Skin of body (tissue), 2 donors: ENCODE results near the gene CDC42EP3. TPM values are rescaled to one million over a fixed set of nuclear protein-coding genes. Genes with fewer than 3 reads are reported as not detected.

ENCODE experiments used
- DNase-seq: peaks from one replicate; lab custom pipeline; 2025; lab: John Stamatoyannopoulos, UW
- total RNA-seq: library from RNA; depleted of rRNA; stranded (reverse); fragments of >200 nt; gene quantifications from one replicate; pipeline ENCODE4 v1.2.3, GENCODE V29; 2014

Gene CDC42EP3
- 12.2 TPM for total RNA-seq

GRCh38 chr2:37671009-37671815, at the start of gene CDC42EP3:
CDC42EP3 (minus strand) TSS chr2:37671642; CDS start chr2:37646587, 25,055 bp downstream.
- DNase-seq: no peak

- DNase-seq: peak; percentile 92
Observed at GRCh38 chr2:37721201-37721560, 49.7 kb upstream of the CDC42EP3 start.

DNA sequence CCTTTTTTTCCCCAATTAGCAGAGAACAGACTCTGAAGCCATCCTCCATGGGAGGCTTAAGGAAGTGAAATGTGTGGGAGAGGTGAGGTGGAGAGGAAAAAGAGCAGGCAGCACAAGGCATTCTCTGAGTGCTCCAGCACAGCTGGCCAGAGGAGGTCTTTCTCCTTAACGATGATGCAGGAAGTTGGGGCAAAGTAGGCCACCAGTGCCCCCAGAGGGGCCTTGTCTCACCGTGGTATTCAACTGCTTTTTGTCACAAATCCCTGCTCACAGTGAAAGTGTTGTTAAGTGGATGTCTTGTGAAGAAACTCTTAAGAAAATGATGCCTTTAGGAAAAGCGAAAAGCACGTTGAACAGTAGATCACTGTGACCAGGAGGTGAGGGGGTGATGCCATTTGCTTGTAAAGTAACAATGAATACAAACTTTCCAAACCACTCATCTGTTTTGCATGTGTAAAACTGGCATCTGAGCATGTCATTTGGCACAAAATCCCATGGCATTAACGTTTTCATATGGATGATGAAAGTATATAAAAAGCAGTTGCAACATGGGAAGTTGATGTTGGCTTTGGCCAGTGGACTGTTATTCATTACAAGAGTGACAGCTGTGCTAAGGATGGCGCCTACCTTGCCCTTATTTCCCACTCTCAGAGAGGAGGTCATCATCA, 49.2 kb upstream of the CDC42EP3 start:
- DNase-seq: peak; percentile 76

GRCh38 chr2:37718515-37719161, 47.2 kb upstream of the CDC42EP3 start:
- DNase-seq: no peak

- no peak for DNase-seq
Observed at GRCh38 chr2:37713258-37713700, 41.8 kb upstream of the CDC42EP3 start.

DNA sequence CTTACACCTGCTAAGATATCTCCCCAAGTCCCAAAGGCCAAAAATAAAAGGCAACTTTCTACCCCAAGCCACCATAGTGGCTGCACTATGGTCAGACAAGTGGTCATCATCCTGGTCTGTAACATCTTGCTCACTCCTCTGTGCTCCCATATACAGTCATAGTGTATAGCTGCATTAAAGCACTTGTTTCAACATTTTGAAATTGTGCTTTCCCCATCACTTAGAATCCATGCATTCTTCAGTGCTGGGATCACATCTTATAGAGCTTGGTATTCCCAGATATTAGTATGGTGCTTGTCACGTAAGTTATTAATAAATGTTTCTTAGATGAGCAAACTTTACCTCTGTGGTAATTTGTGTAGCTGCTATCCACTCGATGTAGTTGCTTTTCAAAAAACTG, 40.4 kb upstream of the CDC42EP3 start:
- DNase-seq: no peak

DNA sequence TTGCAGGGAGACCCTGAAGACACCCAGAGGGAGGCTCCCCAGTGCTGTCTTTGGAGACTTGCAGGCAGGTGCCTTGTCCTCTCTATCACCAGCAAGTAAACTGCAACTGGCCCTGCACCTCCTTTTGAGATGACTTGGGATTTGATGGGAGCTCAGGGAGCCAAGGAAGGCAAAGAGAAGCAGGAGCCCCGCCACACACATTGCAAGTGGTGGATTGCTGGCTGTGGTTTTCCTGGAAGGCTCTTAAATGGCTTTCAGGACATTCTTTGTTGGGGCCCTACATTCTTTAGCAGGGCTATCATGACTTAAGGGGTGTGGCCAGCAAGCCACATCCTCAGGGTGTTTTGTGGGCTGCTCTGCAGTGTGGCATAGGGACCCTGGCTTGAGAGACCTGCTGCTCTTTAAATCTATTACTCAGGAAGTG, 39.9 kb upstream of the CDC42EP3 start:
- DNase-seq: no peak

DNA sequence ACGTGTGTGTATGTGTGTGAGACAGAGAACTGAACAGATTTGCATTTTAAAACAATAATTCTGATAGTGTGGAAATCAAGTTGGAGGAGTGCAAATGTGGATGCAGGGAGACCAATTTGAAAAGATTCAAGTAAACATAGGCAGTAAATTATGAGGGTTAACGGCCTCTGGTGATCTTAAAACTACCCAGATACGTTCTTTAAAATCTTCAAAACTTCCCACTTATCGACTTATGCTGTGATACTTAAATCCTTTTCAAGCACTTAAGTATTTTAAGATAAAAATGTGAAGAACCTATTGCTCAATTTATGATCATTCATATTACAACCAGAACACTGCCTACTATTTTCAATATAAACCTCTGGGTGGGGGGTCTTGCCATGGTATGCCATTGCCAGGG, 37.7 kb upstream of the CDC42EP3 start:
- DNase-seq: no peak

- no peak for DNase-seq
Observed at GRCh38 chr2:37708146-37708545, 36.7 kb upstream of the CDC42EP3 start.

- DNase-seq: no peak
Observed at GRCh38 chr2:37707393-37707792, 36.0 kb upstream of the CDC42EP3 start.

DNA sequence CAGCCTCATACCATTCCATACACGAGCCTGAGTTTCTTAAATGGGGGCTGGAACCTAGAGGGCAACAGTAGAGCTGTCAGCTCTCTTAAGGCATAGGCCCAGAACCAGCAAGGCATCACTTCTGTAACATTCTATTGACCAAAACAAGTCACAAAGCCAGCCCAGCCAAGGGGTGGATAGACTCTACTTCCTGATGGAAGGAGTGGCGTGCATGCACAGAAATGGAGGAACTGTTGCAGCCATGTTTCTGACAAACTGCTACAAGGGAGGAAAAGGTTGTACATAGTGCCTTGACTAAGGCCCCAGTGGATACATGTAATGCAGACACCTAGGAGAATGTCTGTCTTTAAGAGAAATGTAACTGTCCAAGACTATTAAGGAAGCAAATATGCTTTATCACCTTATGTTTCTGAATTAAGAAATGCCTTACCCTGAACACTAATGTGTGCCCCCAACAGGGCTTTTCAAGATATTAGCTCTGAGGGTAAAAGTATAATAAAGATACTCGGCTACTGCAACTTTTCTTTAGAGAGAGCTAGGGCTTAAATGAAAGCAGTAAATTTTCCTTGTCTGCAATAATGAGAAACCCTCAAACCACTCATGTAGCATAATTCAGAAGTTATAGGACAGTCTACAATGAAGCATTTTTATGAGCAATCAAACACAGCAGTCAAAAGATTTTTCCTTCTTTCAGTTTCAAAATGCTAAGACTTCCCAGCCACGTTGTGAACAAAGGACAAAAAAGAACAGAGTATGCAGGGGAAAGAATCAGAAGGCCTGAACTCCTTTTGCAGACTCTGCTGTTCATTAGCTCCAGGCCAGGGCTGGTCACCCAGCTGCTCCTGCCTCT, 35.1 kb upstream of the CDC42EP3 start:
- DNase-seq: no peak

GRCh38 chr2:37705191-37705590, 33.7 kb upstream of the CDC42EP3 start:
- no peak for DNase-seq

DNA sequence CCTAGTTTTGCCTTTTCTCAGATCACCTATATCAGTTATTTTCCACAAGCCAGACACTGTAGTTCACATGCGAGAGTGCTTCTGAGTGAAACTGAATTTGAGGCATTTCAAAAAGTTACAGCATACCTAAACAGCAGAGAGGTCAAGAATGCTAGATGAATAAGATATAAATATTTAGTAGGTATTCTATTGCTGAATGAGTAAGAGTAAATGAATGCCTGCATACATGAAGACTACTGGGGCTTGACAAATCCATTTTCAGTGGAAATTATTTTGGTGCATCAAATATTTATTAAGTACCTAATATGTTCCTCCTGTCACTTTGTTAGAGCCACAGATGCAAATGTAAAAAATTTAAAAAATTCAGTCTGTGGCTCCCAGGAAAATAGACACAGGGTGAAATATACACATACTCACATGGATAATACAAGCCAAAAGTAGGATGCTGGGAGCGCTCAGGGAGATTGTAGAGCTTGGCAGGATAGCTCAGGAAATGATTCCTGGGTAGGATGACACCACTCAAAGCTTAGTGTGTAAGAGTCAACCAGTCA, 27.6 kb upstream of the CDC42EP3 start:
- DNase-seq: no peak

DNA sequence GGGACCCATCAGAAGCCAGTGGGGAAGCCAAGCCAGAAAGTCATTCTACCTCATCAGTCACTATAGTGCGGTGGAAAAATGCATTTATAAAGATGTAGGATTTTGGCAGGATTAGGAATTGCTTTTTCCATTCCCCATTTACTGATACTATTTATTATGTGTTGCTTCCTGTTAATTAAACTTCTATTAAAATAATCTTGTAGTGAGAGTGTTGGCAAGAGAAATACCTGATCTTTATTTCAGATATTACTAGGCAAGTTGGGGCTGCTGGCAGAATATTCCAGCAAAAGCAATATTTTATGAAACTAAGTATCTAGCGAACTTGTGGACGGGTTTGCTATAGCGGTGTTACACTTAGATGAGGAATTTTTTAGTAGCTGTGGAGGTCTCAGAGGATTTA, 23.9 kb upstream of the CDC42EP3 start:
- no peak for DNase-seq

GRCh38 chr2:37692711-37693110, 21.3 kb upstream of the CDC42EP3 start:
- DNase-seq: no peak

DNA sequence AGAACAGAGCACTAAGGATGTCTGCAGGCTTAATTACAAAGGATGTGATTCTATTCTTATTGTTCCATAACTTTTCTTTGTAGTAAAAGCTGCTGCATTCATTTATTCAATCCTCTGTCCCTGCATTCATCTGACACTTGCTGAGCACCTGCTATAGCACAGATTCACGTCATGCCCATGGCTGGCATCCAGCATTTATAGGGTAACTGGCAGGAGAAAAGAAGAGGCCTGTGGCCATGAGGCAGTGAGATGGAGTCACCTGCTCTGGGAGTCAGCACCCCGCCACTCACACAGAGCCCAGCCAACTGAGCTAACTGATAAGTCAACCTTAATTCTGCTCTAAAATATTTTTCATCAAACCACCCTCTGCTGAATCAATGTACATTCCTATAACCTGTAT, 18.3 kb upstream of the CDC42EP3 start:
- DNase-seq: no peak

- no peak for DNase-seq
Observed at GRCh38 chr2:37688771-37689468, 17.5 kb upstream of the CDC42EP3 start.

- no peak for DNase-seq
Observed at GRCh38 chr2:37686792-37687526, 15.5 kb upstream of the CDC42EP3 start.

DNA sequence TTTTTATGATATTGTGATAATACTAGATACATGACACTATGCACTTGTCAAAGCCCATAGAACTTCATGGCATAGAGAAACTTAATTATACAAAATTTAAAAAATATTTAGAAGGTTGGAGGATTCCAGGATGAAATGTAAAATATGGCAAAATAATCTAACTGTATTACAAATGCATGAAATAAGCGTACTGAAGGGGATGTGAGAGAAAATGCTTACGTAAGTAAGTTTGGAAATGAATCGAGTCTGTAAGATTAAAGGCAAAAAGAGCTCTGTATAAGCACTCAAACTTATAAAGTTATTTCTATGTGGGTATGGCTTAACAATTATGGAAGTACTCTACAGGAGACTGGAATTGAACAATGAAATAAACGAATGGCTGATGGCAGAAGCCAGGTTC, 13.4 kb upstream of the CDC42EP3 start:
- no peak for DNase-seq
